Ureter (tissue), 1 donor: ENCODE results near the gene DOK4. TPM values are rescaled to one million over a fixed set of nuclear protein-coding genes. Genes with fewer than 3 reads are reported as not detected.
"Not testable (repeated sequence)": the region's sequence is repeated elsewhere in the genome, so short reads cannot be mapped to it uniquely, and the experiment has no call there.

Source experiments
- DNase-seq: peaks from one replicate; pipeline ENCODE4 v3.0.0-alpha.2; 2020; ENCODE audit warnings: low spot score
- total RNA-seq: library from RNA; stranded (reverse); gene quantifications from one replicate; pipeline ENCODE4 v1.2.4, GENCODE V29; 2023
- donor health status: DM: yes; HTN: yes; CAD: no.

DOK4 gene
- total RNA-seq, 1 donor from 2014 or later = 12.5 TPM

DNA sequence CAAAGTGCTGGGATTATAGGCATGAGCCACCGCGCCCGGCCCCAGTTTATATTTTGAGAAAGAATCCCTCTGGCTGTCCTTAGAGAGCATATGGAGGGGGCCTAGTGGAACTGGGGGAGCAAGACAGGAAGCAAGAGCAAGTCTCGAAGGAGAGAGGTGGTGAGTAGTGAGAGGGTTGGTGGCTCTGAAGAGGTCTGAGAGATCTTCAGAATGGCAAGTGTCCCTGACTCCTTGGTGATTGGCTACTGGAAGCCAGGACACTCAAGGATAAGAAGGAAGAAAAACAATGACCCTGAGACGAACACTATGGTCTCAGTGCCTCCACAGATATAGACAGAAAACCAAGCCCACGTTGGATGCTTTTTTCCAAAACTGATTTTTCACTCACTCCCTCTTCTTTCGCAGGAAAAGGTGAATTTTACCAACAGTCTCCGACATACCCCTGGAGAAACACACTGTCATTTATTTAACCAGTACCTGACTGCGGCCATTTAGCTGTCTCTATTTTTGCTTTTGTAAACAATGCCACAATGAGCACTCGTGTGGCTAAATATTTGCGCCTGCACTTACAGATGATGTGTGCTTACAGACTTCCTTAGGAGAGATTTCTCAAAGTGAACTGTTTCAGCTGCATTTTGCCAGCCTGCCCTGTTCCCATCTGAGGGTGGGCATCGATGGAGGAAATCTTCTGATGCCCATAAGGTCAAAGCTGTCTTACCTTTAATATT lies 15.9 kb upstream of the DOK4 start:
- DNase-seq = no peak

DNA sequence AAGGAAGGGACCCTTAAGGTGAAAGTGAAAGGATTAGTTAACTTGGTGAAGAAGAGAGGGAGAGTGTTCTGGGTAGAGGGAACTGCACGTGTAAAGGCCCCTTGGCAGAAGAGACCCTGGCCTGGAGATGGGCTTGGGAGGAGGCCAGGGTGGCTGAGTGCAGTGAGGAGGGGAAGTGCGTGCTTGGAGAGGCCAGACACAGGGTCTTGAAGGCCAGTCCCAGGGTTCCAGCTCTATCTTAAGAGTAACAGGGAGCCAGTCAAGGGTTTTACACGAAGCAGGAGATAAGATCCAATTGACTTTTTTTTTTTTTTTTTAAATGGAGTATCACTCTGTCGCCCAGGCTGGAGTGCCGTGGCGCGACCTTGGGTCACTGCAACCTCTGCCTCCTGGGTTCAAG lies 15.2 kb upstream of the DOK4 start:
- no peak for DNase-seq

DNA sequence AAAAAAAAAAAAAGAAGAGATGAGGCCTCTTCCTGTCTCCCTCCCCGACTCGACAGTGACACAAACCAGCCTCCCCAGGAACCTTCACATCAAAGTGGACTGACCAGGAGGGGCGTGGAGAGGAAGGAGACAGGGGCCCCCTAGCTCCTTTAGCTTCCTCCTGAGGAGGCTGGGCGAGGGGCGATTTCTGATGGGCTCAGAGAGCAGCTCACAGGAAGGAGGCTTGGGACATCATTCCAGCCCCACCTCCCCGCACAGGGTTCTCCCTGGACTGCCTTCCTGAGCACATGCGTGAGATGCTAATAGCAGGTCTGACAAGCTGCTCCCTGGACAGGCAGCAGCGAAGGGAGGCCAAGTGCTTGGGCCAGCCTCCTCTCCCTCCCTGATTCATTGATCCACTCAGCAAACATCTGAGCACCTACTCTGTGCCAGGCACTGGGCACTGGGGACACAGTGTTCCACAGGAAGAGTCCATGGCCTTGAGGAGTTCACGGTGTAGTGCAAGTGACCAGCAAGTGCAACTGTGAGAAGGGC lies 14.4 kb upstream of the DOK4 start:
- no peak for DNase-seq

DNA sequence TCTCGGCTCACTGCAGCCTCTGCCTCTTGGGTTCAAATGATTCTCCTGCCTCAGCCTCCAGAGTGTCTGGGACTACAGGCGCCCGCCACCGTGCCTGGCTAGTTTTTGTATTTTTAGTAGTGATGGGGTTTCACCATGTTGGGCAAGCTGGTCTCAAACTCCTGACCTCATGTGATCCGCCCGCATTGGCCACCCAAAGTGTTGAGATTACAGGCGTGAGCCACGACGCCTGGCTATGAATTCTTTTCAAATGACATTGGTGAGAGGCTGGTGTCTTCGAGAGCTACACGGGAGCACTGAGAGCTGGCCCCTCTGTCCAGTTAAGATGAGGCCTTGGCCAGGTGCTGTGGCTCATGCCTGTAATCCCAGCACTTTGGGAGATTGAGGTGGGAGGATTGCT lies 13.6 kb upstream of the DOK4 start:
- not testable (repeated sequence) for DNase-seq

DNA sequence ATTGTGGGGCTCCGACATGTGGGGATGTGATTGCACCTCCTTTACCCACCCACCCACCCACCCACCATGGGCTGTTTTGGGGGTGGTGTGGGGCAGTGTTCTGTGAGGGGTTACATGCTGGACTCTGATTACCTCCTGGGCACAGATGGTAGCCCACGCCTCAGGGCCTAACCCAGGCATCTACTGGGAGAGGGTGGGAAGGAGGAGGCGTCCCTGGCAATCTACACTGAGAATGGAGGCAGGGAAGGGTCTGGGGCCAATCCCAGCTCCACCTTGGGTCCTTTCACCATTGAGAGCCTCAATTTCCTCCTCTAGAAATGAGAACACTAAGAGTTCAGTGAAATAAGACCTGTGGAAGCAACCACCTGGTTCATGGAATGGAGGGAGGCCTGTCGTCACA lies 11.7 kb upstream of the DOK4 start:
- DNase-seq = no peak

DNA sequence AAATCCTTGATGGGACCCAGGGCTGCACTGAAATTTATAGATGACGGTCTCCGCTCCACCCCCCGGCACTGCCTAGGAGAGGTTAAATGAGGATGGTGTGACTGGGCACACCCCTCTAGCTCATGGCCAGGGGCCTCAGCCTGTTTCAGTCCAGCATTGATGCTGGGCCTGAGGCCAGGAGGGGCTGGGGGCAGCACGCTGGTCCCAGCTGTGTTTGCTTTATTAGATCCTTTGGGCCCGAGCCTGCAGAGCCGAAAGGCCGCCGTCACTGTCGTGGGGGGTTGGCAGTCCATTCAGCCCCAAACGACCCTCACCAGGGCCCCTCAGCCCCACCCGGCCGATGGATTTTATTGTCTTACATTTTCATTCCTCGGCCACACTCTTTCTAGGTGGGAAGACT lies 10.8 kb upstream of the DOK4 start:
- DNase-seq = no peak

DNA sequence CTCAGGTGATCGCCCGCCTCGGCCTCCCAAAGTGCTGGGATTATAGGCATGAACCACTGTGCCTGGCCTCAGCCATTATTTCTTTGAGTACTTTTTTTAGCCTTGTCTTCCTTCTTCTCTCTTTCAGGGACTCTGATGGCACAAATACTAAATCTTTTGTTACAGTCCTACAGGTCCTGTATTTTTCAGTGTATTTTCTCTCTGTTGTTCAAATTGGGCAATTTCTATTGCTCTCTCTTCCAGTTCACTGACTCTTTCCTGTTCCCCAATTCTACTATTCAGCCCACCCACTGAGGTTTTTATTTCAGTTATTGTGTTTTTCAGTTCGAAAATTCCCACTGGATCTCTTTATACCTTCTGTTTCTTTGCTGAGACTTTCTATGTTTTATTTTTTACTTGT lies 7.5 kb upstream of the DOK4 start:
- no peak for DNase-seq

DNA sequence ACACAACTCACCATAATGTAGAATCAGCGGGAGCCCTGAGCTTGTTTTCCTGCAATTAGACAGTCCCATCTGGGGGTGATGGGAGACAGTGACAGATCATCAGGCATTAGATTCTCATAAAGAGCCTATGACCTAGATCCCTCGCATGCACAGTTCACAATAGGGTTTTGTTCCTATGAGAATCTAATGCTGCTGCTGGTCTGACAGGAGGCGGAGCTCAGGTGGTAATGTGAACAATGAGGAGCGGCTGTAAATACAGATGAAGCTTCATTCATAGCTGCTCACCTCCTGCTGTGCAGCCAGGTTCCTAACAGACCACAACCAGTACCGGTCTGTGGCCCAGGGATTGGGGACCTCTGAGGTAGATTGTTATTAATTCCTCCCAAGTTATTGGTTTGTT lies 2.9 kb upstream of the DOK4 start:
- no peak for DNase-seq

DNA sequence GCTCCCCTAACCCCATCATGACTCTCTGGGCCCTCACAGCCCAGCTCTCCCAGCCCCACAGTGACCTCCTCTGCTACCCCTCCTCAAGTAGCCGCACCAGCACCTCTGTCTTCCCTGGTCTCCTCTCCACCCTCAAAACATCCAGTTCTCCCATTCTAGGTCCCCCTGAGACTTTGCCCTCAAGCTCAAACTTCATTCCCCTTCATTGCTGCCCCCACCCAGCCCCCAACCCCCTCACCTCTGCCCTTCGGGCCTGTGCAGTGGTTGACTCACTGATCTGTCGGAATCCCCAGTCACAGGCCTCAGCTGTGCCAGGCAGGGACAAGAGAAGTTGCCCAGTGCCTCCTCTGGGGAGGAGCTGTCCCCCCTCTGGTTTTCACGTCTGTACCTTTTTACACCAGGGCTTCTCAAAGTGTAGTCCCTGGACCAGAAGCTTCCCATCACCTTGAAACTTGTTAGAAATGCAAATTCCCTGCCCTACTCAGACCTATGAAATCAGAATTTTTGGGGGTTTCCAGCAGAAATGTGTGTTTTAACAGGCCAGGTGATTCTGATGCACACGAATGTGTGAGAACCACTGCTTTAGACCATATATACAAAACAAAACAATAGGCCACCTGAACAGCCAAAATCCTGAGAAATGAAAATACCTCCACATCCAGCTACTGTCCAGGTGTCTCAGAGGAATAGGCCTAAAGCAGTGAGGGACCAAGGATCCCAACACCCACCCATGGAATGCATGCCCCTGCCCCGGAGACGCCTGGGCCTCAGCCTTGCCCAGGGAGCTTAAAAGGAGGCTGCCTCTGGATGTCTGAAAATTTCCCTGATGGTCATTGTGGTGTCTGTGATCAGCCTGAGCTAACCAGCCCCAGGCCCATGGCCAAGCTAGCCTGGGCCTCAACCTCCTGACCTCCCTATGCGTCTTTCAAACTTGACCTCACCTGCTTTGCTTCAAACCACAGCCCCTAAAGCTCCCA lies 853 bp upstream of the DOK4 start:
- no peak for DNase-seq

DNA sequence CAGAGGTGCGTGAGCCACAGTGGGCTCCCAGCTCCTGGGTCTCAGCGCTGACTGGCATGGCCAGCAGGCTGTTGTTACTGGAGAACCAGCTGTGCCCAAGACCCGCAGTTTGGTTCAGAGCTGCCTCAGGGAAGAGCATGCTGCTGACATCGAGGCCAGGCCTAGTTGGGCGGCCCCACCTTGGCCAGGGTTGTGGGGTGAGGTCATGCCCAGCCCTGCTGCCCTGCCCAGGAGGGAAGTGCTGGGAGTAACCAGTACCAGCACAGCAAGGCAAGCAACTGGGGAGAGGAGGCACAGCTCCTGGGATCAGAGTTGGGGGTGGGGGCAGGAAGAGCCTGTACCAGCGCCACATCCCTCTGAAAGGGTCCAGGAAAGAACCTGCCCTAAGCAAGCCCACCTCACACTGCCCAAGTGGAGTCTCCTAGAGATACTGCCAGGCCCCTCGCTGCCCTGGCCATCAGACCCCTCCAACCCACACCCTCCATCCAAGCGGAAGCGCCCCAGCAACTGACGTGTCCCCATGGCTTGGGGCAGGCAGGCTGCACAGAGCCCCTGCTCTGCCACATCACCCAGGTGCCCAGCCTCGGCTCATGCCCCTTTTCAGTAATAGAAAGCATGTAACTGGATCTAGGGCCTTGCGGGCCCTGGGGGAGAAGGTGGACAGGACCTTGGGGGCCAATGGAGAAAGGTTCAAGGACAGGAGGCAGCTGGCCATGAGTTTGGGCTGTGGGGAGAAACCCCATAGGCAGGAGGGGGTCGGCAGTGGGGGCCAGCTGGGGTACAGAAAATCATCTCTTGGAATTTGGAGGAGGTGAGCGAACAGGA lies 990 bp downstream of the DOK4 start:
- DNase-seq = no peak

DNA sequence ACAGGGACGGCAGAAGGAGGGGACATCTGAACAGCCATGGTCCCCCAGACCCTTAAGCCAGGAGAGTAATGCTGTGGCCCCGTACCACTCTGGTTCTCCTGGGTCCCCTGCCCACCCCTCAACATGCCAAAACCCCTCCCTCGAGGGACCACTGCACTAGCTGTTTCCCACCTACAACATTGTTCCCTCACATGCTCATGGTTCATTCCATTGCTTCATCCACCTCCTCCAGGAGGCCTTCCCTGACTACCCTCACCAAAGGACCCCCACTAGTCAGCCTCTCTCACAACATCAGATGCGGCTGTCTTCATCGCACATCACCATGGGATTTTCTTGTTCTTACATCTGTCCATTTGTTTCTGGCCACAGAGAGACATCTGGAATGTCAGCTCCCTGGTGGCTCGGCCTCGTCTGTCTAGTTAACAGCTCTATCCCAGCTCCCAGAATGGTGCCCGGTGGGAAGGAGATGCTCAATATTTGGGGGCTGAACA lies 1.7 kb downstream of the DOK4 start:
- DNase-seq = no peak

DNA sequence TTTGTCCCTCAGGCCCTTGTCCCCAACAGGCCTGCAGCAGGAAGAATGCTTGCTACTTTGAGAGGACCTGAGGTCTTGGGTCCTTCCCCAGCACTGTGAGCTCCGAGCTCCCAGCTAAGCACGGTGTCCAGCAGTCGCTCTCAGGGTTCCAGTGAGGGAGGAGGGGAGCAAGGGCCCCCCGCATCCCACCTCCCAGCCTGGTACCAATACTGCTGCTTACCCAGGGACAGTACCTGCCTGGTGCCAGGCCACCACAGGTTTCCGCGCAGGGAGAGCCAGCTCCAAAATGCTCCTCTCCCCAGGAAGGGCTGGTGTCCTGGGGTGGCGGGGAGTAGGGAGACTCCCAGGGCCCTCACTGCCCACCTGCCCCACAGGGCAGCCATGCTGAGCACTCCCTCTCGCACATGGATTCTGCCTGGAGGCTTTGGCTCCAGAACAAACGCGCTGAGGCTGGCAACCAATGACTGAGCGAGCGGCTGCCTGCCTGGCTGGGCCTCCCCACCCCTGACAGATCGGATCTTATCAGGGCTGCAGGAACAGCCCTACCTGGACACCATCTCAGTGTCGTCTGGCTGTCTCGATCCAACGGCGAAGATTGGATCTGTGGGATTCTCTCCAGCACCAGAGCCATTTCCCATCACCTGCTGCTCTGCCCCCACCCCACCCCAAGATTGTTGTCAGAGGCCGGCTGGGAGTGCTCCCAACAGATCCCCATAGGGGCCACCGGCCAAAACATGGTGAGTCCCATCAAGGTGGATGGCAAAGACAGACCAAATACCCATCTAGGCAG lies 2.4 kb downstream of the DOK4 start:
- DNase-seq = no peak

DNA sequence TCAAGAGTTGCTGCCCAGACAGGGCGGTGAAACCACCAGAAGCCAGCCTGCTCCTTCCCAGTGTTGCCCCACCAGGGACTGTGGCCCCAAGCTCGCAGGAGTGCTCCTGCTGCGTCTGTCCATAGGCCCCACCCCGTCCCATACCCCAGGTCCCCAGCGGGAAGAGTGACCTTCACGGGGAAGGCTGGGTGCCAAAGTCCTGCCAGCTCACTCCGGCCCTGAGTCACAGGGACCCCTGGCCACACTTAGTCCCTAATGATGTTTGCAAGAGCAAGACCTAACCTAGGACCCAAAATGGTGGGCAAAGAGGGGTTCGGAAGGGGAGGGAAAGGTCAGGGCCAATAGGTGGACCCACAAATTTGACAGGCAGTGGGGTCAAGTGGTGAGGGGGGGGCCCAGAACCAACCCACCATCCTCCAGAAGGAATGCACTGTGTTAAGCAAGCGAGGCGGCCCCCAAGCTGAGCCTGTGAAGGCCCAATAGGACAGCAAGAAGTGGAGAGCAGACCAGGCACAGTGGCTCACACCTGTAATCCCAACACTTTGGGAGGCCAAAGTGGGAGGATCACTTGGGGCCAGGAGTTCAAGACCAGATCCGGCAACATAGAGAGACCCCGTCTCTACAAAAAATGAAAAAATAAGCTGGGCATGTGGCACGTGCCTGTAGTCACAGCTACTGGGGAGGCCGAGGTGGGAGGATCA lies 3.3 kb downstream of the DOK4 start:
- no peak for DNase-seq

DNA sequence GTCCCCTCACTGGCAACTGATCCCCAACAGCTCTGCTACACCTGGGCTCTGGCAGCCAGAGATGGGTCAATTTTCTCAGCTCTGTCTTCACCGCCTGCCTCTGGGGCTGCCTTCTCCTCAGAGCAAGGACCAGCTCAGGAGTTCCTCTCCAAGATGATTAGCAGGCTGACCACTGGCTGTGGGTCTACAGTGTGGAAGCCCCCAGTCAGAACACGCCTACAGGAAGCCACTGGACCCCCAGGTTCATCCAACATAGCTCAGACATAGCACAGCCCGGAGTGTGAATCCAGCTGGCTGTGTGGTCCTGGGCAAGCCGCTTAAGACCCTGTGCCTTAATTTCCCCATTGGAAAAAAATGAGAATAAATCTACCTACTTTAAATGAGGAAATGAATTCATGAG lies 4.9 kb downstream of the DOK4 start:
- DNase-seq = no peak

DNA sequence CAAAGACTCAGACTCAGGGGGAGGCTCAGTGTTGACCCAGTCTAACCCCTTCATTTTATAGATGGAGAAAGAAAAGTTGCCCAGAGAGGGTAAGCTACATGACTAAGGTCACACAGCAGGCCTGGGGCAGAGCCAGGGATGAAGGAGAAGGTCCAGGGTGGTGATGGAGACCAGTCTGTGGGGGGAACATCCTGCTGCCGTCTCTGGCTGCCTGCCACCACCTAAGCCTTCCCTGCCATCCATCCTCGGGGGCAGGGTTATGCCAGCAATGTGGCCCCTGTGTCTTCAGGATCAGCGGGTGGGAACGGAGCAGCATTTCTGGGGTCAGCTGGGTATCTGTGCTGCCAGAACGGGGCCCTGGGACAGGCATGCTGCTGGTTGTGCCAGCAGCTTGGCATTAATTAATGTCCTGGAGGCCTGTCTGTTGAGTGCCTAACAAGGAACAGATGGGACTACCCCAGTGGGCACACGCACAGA lies 5.5 kb downstream of the DOK4 start:
- no peak for DNase-seq

DNA sequence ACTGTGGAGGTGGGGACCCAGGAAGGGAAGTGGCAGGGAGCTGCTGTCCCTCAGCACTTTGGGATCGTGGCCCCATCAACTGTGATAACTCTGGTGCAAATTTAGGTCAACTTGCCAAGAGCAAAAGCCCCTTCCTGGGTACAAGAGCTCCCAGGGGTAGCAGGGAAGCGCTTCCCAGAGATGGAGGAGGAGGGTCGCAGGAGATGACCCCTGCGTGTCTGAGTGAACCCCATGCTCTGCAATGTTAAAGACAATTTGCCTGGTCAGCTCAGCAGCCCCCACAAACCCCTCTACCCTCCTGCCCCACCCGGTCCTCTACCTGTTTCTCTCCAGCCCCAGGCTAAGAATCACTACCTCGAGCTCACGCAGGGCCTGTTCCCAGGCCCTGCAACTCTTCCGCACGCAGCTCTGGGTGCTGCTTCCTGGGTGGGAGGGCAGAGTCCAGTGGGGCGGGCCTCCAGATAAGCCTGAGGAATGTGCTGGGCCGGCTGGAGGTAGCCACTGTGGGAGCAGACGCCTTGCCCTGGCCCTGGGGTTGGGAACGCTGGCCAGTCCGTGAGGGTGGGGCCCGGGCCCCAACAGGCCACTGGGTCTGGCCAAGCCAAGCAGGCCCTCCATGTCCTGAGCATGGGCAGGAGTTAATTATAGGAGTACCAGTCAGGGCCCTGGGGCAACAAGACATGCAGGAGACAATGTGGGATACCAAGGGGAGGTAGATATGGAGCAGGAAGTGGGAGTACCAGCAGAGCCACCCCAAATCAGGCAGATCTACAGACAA lies 6.1 kb downstream of the DOK4 start:
- no peak for DNase-seq

DNA sequence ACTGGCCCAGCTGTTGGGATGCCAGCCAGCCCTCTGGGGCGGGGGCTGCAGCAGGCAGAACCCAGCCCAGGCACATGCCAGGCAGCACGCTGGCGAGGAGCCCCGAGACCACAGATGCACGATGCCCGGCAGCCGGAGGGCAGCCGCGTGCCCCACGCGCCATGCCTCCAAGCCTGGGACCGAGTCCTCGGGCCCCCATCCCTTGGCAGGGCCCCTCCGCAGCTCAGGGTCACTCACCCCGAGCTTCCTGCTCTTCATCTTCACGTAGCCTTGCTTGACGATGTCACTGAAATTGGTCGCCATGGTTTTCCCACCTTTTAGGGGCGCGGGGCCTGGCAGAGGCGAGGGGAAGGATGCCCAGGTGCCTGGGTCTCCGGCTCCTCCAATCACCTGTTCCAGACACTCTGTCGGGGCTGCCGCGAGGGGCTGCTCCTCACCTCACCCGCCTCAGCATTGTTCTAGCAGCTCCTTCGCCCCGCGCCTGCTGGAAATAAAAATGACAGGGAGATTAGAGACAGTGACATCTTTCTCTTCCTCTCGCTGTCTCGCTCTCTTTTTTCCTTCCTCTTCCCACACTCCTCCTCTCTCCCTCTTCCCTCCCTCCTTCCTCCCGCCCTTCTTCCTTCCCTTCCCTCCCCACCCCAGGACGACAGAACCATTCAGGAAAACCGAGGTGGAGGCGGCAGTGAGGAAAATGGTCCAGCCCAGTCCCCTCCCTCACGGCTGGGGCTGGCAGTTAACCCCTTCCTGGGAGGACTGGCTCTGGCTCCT lies 6.9 kb downstream of the DOK4 start:
- DNase-seq = no peak

DNA sequence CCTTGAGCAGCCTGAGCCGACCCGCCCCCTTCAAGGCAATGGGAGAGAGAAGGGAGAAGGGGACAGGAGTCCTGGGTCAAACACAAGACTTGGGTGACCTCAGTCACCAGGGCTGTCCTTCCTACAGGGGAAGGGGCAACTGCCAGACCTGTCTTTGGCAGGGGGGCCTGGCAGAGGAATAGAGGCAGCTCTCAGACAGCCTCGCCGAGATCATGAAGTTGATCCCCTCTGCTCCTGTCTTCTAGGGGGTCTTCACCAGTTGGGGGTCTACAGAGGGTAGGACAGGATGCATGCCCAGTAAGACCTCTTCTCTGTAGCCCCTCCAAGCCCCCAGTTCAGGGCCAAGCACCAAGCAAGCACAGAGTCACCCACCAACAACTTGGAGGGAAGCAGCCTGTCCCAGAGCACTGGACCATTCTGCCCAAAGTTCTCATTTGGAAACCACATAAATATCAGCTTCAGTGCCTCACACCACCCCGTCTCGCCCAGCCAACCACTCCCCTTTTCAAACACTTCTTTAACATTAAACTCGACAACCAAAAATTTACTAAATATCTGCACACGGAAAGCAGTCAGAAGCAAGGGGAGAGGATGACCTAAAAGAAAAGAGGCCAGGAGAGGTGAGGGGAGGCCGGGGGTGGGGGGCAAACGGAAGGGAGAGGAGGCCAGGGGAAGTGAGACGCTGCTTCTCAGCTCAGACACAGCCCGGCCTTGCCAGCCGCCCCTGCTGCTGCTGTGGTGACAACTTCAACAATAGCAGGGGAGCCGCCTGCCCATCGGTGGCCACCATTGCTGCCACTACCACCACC lies 7.7 kb downstream of the DOK4 start:
- DNase-seq = no peak
